Loucy (cell line): ENCODE measurements around the gene MYL7.
A peak's percentile ranks its signal among the peaks of the same experiment; 100 is the strongest.

Experiments
- H2AFZ ChIP-seq: fragments of 200-600 bp; sonication (generic); 2 replicates; pipeline ENCODE4 v1.6.0; 2016; ENCODE audit warnings: antibody characterized with exemption, mild to moderate bottlenecking, low read length, moderate library complexity
- H3F3A ChIP-seq: fragments of 200-600 bp; 2 replicates; pipeline ENCODE4 v1.6.0; 2016; ENCODE audit warnings: antibody characterized with exemption, low read depth, mild to moderate bottlenecking
- H3K27me3 ChIP-seq: fragments of 200-600 bp; sonication (generic); 2 replicates; pipeline ENCODE4 v1.6.1; 2014; ENCODE audit warnings: low read length, mild to moderate bottlenecking; ENCODE audit not compliant: insufficient read depth, poor library complexity, severe bottlenecking
- H3K36me3 ChIP-seq: fragments of 200-600 bp; sonication (generic); 2 replicates; pipeline ENCODE4 v1.6.1; 2016; ENCODE audit warnings: low read length; ENCODE audit not compliant: insufficient read depth
- H3K4me1 ChIP-seq: fragments of 200-600 bp; sonication (generic); 2 replicates; pipeline ENCODE4 v1.5.1; 2014; ENCODE audit warnings: low read length, mild to moderate bottlenecking; ENCODE audit not compliant: insufficient read depth, poor library complexity, severe bottlenecking
- H3K4me2 ChIP-seq: fragments of 200-600 bp; sonication (generic); 2 replicates; pipeline ENCODE4 v1.6.0; 2014; ENCODE audit warnings: antibody characterized with exemption, low read length, low read depth, mild to moderate bottlenecking; ENCODE audit not compliant: poor library complexity, severe bottlenecking
- H3K4me3 ChIP-seq: fragments of 200-600 bp; sonication (generic); 2 replicates; pipeline ENCODE4 v1.5.1; 2014; ENCODE audit warnings: low read length, mild to moderate bottlenecking, mixed read lengths; ENCODE audit not compliant: poor library complexity, severe bottlenecking
- H3K79me2 ChIP-seq: fragments of 200-600 bp; sonication (generic); 2 replicates; pipeline ENCODE4 v1.6.1; 2014; ENCODE audit warnings: low read length; ENCODE audit not compliant: insufficient read depth
- H3K9ac ChIP-seq: fragments of 200-600 bp; sonication (generic); 2 replicates; pipeline ENCODE4 v1.6.0; 2014; ENCODE audit warnings: mild to moderate bottlenecking, low read depth, low read length, moderate library complexity; ENCODE audit not compliant: poor library complexity, severe bottlenecking
- H3K9me2 ChIP-seq: fragments of 200-600 bp; sonication (generic); replicated peaks from 2 replicates; pipeline ENCODE4 v1.6.1; 2016; ENCODE audit warnings: low read depth, low read length, mixed read lengths
- H3K9me3 ChIP-seq: fragments of 200-600 bp; sonication (generic); 2 replicates; pipeline ENCODE4 v1.6.1; 2014; ENCODE audit warnings: mild to moderate bottlenecking, antibody characterized with exemption, low read length, low read depth; ENCODE audit not compliant: insufficient read depth
- H4K20me1 ChIP-seq: fragments of 200-600 bp; sonication (generic); 2 replicates; pipeline ENCODE4 v1.6.0; 2014; ENCODE audit warnings: antibody characterized with exemption, low read length, mild to moderate bottlenecking; ENCODE audit not compliant: insufficient read depth, poor library complexity, severe bottlenecking
- CTCF ChIP-seq: fragments of 200-600 bp; sonication (generic); conservative IDR thresholded peaks from 2 replicates; pipeline ENCODE4 v1.5.1; 2014; ENCODE audit warnings: mild to moderate bottlenecking, antibody characterized with exemption, low read length
- EZH2phosphoT487 ChIP-seq: fragments of 200-600 bp; IDR thresholded peaks from 2 replicates; pipeline ENCODE4 v1.6.1; 2018; ENCODE audit warnings: antibody characterized with exemption, mild to moderate bottlenecking, moderate library complexity, borderline replicate concordance

MYL7 gene

DNA sequence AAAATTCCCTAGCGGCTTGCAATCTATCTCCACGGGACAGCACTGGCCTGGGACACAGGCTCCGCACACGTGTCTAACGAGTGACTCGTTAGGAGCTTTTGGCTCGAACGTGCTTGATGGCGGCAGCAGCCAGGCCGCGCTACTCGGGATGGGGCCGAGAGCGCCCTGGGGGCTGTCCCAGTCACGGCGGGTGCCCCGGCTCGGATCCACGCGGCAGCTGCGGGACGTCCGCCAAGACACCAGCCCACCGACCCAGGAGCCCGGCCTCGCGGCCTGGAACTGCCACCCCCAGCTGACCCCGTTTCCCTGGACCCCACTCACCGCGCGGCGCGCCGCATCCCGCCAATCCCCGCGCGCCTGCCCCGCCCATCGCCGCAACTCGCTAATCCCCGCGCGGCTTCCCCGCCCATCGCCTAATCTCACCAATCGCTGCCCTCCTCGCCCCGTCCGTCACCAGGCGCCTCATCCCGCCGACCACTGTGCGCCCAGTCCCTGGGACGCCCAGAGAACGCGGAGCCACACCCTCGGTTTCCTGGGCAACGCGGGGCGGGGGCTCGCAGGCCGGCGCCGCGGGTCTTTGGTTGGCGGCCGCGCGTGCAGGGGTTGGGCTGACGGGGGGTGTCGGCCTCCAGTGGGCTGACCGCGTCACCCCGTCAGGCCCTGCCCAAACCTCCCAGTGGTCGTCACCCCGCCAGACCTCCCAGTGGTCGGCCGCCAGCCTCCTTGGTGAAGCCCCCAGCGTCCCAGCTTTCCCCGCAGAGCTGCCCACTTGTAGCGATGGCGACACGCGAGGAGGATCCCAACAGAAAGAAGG, 17.7 kb downstream of the MYL7 start, which contains the start of gene POLD2:
TSS of gene POLD2 (minus strand) at position 359 of the 814 bp plus-strand sequence. CDS start 1,495 bp downstream, outside the sequence.
- no peaks in the 10 kb centered on the region for H3K9me2 ChIP-seq
- peaks cover 6% of the 10 kb centered on the region for H4K20me1 ChIP-seq
- peak within 1 kb of the TSS; percentile 99 for H3K4me2 ChIP-seq
- peaks cover 46% of the 10 kb centered on the region for H3K79me2 ChIP-seq
- H3F3A ChIP-seq: peaks cover 5% of the 10 kb centered on the region; the same call in 1 of the 2 replicates
- no peak for TF ChIP-seq EZH2phosphoT487
- TF ChIP-seq CTCF: no peak
- no peaks in the 10 kb centered on the region for H3K27me3 ChIP-seq
- H3K4me3 ChIP-seq: peak within 1 kb of the TSS; percentile 90
- no peaks in the 10 kb centered on the region for H3K9me3 ChIP-seq
- peak within 1 kb of the TSS; percentile 78 for H3K9ac ChIP-seq
- peaks cover 6% of the 10 kb centered on the region; the same call in 1 of the 2 replicates for H3K36me3 ChIP-seq
- H3K4me1 ChIP-seq: peaks cover 46% of the 10 kb centered on the region
- H2AFZ ChIP-seq: peak within 1 kb of the TSS; percentile 78

- peaks cover 6% of the 10 kb centered on the region; the same call in 1 of the 2 replicates for H3K36me3 ChIP-seq
- H3K4me3 ChIP-seq: peak overlapping the region; percentile 90
- H2AFZ ChIP-seq: no peak overlapping the region
- peaks cover 41% of the 10 kb centered on the region for H3K4me1 ChIP-seq
- no peaks in the 10 kb centered on the region for H3K27me3 ChIP-seq
- no peak for TF ChIP-seq CTCF
- no peak for TF ChIP-seq EZH2phosphoT487
- no peaks in the 10 kb centered on the region for H3K9me3 ChIP-seq
- peak overlapping the region; percentile 74 for H3K9ac ChIP-seq
- peaks cover 53% of the 10 kb centered on the region for H3K79me2 ChIP-seq
- H4K20me1 ChIP-seq: peaks cover 6% of the 10 kb centered on the region
- peaks cover 5% of the 10 kb centered on the region; the same call in 1 of the 2 replicates for H3F3A ChIP-seq
- H3K4me2 ChIP-seq: peak overlapping the region; percentile 99
- no peaks in the 10 kb centered on the region for H3K9me2 ChIP-seq
Observed at GRCh38 chr7:44122529-44122928, 18.6 kb downstream of the MYL7 start.

DNA sequence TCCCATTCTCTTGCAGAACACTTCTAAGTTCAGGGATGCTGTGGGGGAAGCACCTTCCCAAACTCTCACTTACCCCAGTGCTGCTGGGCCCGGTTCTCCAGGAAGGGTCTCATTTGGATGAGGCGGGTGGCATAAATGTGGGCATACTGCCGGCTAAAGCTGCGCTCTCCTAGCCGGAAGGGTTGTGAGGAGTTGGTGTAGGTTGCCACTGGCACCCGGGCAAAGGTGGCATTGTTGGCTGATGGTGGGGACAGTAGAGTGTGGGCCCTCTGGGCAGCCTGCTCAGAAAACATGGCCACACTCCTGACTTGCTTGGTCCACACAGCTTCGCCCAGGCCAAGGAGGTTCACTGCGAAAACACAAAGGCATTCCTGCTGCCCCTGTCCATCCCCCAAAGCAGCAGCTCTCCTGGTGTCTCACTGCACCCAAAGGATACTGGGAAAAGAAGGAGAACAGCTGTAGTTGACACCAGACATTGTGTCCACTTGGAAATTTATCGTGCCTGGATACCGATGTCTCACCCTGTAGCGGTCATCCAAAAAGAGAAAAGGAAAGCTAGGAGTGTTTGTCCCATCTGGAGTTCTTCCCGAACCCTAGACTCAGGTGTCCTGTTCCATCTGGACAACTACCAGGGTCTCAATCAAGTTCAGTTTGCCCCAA, 19.2 kb downstream of the MYL7 start:
- peaks cover 53% of the 10 kb centered on the region for H3K79me2 ChIP-seq
- peaks cover 41% of the 10 kb centered on the region for H3K4me1 ChIP-seq
- no peaks in the 10 kb centered on the region for H3K27me3 ChIP-seq
- H2AFZ ChIP-seq: no peak overlapping the region
- H3K4me3 ChIP-seq: peak overlapping the region; percentile 90
- peak overlapping the region; percentile 74 for H3K9ac ChIP-seq
- H3K9me3 ChIP-seq: no peaks in the 10 kb centered on the region
- H3K4me2 ChIP-seq: peak overlapping the region; percentile 99
- H3F3A ChIP-seq: peaks cover 5% of the 10 kb centered on the region; the same call in 1 of the 2 replicates
- H3K36me3 ChIP-seq: peaks cover 6% of the 10 kb centered on the region; the same call in 1 of the 2 replicates
- TF ChIP-seq CTCF (no peak), EZH2phosphoT487 (no peak)
- peaks cover 6% of the 10 kb centered on the region for H4K20me1 ChIP-seq
- no peaks in the 10 kb centered on the region for H3K9me2 ChIP-seq
